Measurements from ENCODE around the gene LCE5A. TPM values are rescaled to one million over a fixed set of nuclear protein-coding genes. Genes with fewer than 3 reads are reported as not detected.

The LCE5A gene
- total and polyA plus RNA-seq, 2 donors (not counting 3 experiments of a cell fraction or from before 2014, with no cell fraction given) = not detected

DNA sequence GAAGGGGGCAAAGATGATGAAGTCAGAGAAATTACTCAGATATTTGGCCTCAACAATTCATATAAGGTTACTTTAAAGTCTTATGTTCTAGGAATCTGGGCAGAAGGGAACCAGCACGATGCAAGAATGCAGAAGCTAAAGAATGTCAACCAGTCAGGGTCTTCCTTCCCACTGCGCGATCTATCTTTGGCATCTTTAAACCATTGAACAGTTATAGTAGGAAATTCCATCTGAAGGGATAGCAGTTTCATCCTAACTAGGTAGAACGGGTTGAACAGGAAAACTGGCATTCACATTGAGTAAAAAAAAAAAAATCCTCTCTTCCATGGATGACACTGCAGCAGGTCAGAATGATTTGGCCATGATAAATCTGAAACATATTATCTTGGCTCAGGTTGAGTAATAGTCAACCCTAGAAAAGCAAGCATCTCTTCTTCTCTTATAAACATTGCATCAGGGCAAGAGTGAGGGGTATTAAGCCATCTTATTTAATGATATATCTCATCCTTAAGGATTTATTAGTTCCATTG, 10.0 kb downstream of the LCE5A start:
- TF ChIP-seq, protein P1, sequence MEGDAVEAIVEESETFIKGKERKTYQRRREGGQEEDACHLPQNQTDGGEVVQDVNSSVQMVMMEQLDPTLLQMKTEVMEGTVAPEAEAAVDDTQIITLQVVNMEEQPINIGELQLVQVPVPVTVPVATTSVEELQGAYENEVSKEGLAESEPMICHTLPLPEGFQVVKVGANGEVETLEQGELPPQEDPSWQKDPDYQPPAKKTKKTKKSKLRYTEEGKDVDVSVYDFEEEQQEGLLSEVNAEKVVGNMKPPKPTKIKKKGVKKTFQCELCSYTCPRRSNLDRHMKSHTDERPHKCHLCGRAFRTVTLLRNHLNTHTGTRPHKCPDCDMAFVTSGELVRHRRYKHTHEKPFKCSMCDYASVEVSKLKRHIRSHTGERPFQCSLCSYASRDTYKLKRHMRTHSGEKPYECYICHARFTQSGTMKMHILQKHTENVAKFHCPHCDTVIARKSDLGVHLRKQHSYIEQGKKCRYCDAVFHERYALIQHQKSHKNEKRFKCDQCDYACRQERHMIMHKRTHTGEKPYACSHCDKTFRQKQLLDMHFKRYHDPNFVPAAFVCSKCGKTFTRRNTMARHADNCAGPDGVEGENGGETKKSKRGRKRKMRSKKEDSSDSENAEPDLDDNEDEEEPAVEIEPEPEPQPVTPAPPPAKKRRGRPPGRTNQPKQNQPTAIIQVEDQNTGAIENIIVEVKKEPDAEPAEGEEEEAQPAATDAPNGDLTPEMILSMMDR (IDR thresholded peaks at IDR 0.05; ENCODE audit: extremely low read depth in 1 of 2, insufficient read depth in 1 of 2, low read depth in 1 of 2, low read length in 2 of 2) = no peak
- TF ChIP-seq MYC (IDR thresholded peaks at IDR 0.05; ENCODE audit: low read depth, low read length) (no peak), POLR2A (IDR thresholded peaks at IDR 0.05; ENCODE audit: low read depth, low read length) (no peak), POLR2AphosphoS5 (IDR thresholded peaks at IDR 0.05; ENCODE audit: insufficient read depth, low read depth, low read length) (no peak), FOS (IDR thresholded peaks at IDR 0.05; ENCODE audit: borderline replicate concordance, insufficient read depth, low read length) (no peak), JUN (IDR thresholded peaks at IDR 0.05; ENCODE audit: borderline replicate concordance, insufficient read depth, insufficient read length, low read depth) (no peak), EZH2 (IDR thresholded peaks at IDR 0.05; ENCODE audit: borderline replicate concordance, low read depth, low read length, severe bottlenecking) (no peak), GATA2 (IDR thresholded peaks at IDR 0.05; ENCODE audit: insufficient read depth, insufficient read length, low read depth, low read length) (no peak)
- TF ChIP-seq, protein P2, sequence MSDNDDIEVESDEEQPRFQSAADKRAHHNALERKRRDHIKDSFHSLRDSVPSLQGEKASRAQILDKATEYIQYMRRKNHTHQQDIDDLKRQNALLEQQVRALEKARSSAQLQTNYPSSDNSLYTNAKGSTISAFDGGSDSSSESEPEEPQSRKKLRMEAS (IDR thresholded peaks at IDR 0.05; ENCODE audit: insufficient read depth, insufficient read length) = no peak
- H4K20me1 ChIP-seq (replicated peaks; ENCODE audit: control insufficient read depth, extremely low read depth, insufficient read depth, low read length) = no peaks in the 10 kb centered on the region
- dilution Hi-C loops (cut with MboI; ENCODE audit: extremely low pct_ligation_motif_present, low sequenced_read_pairs) = no loop called here
- ChIA-PET CTCF (no interaction called here), POLR2A (no interaction called here)
- H2AFZ ChIP-seq (ENCODE audit: low read depth, low read length) = no peak overlapping the region
- H3K4me1 ChIP-seq (ENCODE audit: control insufficient read depth, extremely low read depth, insufficient read depth, low read length) = peaks cover 4% of the 10 kb centered on the region
- no peaks in the 10 kb centered on the region for H3K36me3 ChIP-seq (ENCODE audit: control insufficient read depth in 2 of 2, extremely low read depth in 1 of 2, insufficient read depth in 2 of 2, low read length in 2 of 2)
- no peak overlapping the region for H3K4me2 ChIP-seq (ENCODE audit: insufficient read depth, low read length)
- no peak overlapping the region for H3K4me3 ChIP-seq (replicated peaks in 1 of 3; ENCODE audit: insufficient read depth in 1 of 3, low read depth in 1 of 3, low read length in 3 of 3)
- no peaks in the 10 kb centered on the region for H3K9me1 ChIP-seq (replicated peaks; ENCODE audit: control insufficient read depth, extremely low read depth, insufficient read depth, low read length)
- H3K27ac ChIP-seq (ENCODE audit: insufficient read depth, low read depth, low read length) = no peak overlapping the region
- FAIRE-seq = no peak
- no TSS peak for BruUV-seq (replicated peaks)
- no peak overlapping the region for H3K9ac ChIP-seq (replicated peaks; ENCODE audit: extremely low read depth, insufficient read depth, low read length)
- H3K27me3 ChIP-seq (ENCODE audit: control insufficient read depth in 2 of 2, insufficient read depth in 2 of 2, low read length in 2 of 2) = peaks cover 2 to 4% of the 10 kb centered on the region in 2 experiments
- no peaks in the 10 kb centered on the region for H3K9me3 ChIP-seq (replicated peaks; ENCODE audit: control insufficient read depth, insufficient read depth, low read length)
- intact Hi-C loops (cut with micrococcal nuclease) = no loop called here
- DNase-seq (ENCODE audit: low read depth, low spot score) = no peak
- H3K79me2 ChIP-seq (ENCODE audit: control insufficient read depth, insufficient read depth, low read length) = no peaks in the 10 kb centered on the region
